Chondrocyte (in vitro differentiated cells): ENCODE results near the gene NPC1. TPM values are rescaled to one million over a fixed set of nuclear protein-coding genes. Genes with fewer than 3 reads are reported as not detected.

ENCODE experiments used
- DNase-seq: peaks from one replicate; pipeline ENCODE4 v3.0.0; 2021; ENCODE audit warnings: mixed read lengths, low spot score
- H3K27ac Mint-ChIP-seq: one replicate; pipeline ENCODE4 v1.8.0; 2021; ENCODE audit warnings: mild to moderate bottlenecking, moderate library complexity, mixed read lengths; ENCODE audit not compliant: unreplicated experiment
- H3K27me3 Mint-ChIP-seq: 2 replicates; pipeline ENCODE4 v1.8.0; 2021; ENCODE audit warnings: low read depth, mixed read lengths
- H3K36me3 Mint-ChIP-seq: 2 replicates; pipeline ENCODE4 v1.8.0; 2021; ENCODE audit warnings: low read depth, mixed read lengths
- H3K4me1 Mint-ChIP-seq: 2 replicates; pipeline ENCODE4 v1.8.0; 2021; ENCODE audit warnings: low read depth, mild to moderate bottlenecking, mixed read lengths
- H3K4me3 Mint-ChIP-seq: one replicate; pipeline ENCODE4 v1.8.0; 2021; ENCODE audit warnings: mild to moderate bottlenecking, moderate library complexity, mixed read lengths; ENCODE audit not compliant: unreplicated experiment
- H3K9me3 Mint-ChIP-seq: 2 replicates; pipeline ENCODE4 v1.8.0; 2021; ENCODE audit warnings: low read depth, mixed read lengths
- CTCF ChIP-seq: fragments of 200-600 bp; sonication (generic); IDR thresholded peaks from 2 replicates; pipeline ENCODE4 v1.5.0; 2021; ENCODE audit warnings: antibody characterized with exemption, mild to moderate bottlenecking, moderate library complexity
- total RNA-seq: library from RNA; stranded (reverse); gene quantifications from 3 replicates; pipeline ENCODE4 v1.2.1, GENCODE V29; 2021

NPC1 gene
- total RNA-seq, 1 donor from 2014 or later: 48.2 TPM

GRCh38 chr18:23570912-23571504 lies 15.3 kb downstream of the NPC1 start:
- TF ChIP-seq CTCF: no peak
- Mint-ChIP-seq H3K4me1 (peaks cover 22% of the 10 kb centered on the region), H3K4me3 (no peak overlapping the region), H3K36me3 (peaks cover 26% of the 10 kb centered on the region), H3K9me3 (no peaks in the 10 kb centered on the region), H3K27me3 (no peaks in the 10 kb centered on the region), H3K27ac (no peak overlapping the region)
- DNase-seq: no peak

DNA sequence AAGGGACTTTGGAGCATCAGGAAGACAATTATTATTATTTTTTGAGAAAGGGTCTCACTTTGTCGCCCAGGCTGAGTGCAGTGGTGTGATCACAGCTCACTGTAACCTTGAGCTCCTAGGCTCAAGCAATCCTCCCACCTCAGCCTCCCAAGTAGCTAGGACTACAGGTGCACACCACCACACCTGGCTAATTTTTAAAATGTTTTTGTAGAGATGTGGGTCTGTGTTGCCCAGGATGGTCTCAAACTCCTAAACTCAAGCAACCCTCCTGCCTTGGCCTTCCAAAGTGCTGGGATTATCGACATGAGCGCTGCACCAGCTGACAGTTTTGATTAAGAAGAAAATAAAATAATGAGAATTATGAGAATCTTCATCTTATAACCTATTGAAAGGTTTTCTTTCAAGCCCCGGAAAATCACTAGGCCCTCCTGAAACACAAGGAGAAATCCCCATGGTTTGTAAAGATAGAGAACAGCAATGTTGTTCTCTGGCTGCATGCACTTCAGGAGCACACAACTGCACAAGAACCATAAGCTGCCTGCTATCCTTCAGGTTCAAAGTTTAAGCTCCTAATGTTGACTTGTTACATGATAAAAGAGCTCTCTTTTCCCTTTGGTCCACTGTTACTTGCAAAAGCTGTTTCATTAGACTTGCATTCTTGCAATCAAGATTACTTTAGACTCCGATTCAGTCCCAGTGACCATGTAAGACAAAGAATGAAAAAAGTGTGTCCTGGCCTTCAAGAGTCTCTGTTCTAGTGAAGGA lies 16.8 kb downstream of the NPC1 start:
- no peaks in the 10 kb centered on the region for H3K9me3 Mint-ChIP-seq
- H3K4me3 Mint-ChIP-seq: no peak overlapping the region
- peaks cover 13% of the 10 kb centered on the region for H3K4me1 Mint-ChIP-seq
- no peak for DNase-seq
- TF ChIP-seq CTCF: no peak
- H3K27ac Mint-ChIP-seq: no peak overlapping the region
- H3K36me3 Mint-ChIP-seq: peaks cover 28% of the 10 kb centered on the region
- no peaks in the 10 kb centered on the region for H3K27me3 Mint-ChIP-seq

DNA sequence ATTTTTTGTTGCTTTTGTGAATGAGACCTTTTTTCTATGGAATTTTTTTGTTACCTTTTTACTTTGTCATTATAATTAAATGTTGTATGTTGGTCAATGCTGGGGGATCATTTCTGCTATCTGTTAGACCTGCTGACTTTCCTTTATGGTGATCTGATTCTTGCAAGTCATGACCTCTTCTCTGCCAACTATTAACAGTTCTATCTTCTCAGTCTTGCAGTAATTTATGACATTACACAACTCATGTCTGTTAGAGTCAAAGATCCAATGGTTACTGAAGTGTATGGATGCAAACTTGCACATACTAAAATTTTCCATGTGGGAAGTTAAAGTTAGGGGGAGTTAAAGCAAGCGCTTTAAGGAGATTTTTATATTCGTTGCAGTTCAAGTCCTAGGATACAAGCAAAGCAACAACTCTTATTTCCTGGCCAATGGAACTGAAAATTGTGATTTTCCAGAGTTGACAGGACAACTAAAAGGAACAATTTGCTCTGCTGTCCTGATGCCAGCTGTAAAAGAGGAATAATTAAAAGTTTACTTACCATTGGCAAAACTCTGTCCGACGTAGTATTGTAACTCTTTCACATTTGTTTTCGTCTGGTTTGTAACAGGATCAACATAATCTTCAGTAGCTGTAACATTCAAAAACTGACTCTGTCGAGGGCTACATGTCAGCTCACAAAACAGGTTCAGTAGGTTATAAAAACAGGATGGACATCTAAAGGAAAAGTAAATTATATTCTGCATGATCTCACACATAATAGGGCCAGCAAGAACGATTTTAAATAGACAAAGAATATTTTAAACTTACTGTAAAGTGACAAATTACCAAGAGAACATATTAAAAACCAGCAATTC lies 17.8 kb downstream of the NPC1 start:
- Mint-ChIP-seq H3K27me3 (no peaks in the 10 kb centered on the region), H3K9me3 (no peaks in the 10 kb centered on the region), H3K4me3 (no peak overlapping the region), H3K4me1 (peaks cover 4% of the 10 kb centered on the region), H3K27ac (no peak overlapping the region), H3K36me3 (peaks cover 30% of the 10 kb centered on the region)
- DNase-seq: no peak
- TF ChIP-seq CTCF: no peak

- no peak overlapping the region for H3K27ac Mint-ChIP-seq
- peaks cover 32% of the 10 kb centered on the region for H3K36me3 Mint-ChIP-seq
- DNase-seq: no peak
- H3K4me1 Mint-ChIP-seq: no peaks in the 10 kb centered on the region
- H3K9me3 Mint-ChIP-seq: no peaks in the 10 kb centered on the region
- no peak overlapping the region for H3K4me3 Mint-ChIP-seq
- TF ChIP-seq CTCF: no peak
- H3K27me3 Mint-ChIP-seq: no peaks in the 10 kb centered on the region
These were observed 18.6 kb downstream of the NPC1 start for GRCh38 chr18:23567671-23568070.

DNA sequence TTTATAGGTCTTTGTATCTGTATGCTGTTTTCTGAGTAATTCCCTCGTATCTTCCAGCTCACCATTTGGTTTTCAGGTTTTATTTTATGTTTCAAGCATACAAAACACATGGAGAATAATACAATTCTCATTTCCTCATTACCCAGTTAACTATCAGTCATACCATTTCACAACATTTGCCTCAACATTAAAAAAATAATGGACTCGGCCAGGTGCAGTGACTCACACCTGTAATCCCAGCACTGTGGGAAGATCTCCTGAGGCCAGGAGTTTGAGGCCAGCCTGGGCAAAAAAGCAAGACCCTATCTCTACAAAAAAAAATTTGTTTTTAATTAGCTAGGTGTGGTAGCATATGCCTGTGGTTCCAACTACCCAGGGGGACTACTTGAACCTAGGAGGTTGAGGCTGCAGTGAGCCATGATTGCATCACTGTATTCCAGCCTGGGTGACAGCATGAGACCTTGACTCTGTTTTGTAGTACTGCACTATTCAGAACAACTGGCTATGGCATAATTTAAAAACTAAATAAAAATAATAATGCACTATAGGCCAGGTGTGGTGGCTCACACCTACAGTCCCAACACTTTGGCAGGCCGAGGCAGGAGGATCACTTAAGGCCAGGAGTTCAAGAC lies 20.3 kb downstream of the NPC1 start:
- H3K27me3 Mint-ChIP-seq: no peaks in the 10 kb centered on the region
- no peaks in the 10 kb centered on the region for H3K9me3 Mint-ChIP-seq
- H3K4me1 Mint-ChIP-seq: no peaks in the 10 kb centered on the region
- no peak overlapping the region for H3K4me3 Mint-ChIP-seq
- H3K36me3 Mint-ChIP-seq: peaks cover 37% of the 10 kb centered on the region
- H3K27ac Mint-ChIP-seq: no peak overlapping the region
- DNase-seq: no peak
- no peak for TF ChIP-seq CTCF
